Measurements from ENCODE around the gene SOCS2.

The SOCS2 gene

GRCh38 chr12:93583627-93584392, 11.3 kb downstream of the SOCS2 start:
- H3K4me3 Mint-ChIP-seq: no peak overlapping the region
- no peak for DNase-seq
- H3K9me3 Mint-ChIP-seq: no peaks in the 10 kb centered on the region
- H3K4me1 Mint-ChIP-seq: no peaks in the 10 kb centered on the region
- H3K27me3 Mint-ChIP-seq (ENCODE audit: low read depth, poor library complexity): peaks cover 10% of the 10 kb centered on the region
- peaks cover 28% of the 10 kb centered on the region for H3K36me3 Mint-ChIP-seq (ENCODE audit: low read depth)
- no peak for TF ChIP-seq CTCF (IDR thresholded peaks at IDR 0.05)
- H3K27ac Mint-ChIP-seq: no peak overlapping the region

DNA sequence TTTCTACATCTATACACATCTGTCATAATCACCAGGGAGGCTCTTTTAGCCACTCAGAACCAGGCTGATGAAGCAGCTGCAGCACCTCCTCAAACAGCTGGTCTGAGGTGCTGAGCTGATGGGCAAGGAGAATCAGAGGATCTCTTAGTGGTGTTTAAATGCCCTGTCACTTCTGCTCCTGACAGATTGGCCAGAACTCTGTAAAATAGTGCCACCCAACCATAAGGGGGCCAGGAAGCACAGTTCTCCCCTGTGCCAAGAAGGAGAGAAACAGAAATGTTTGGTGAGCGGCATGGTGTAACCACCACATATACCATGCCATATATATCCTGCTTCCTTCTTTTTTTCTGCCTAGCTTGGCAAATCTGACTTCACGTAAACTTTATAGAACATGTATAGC, 12.8 kb downstream of the SOCS2 start:
- peaks cover 17% of the 10 kb centered on the region for H3K27me3 Mint-ChIP-seq (ENCODE audit: low read depth, poor library complexity)
- peaks cover 15% of the 10 kb centered on the region for H3K36me3 Mint-ChIP-seq (ENCODE audit: low read depth)
- H3K4me3 Mint-ChIP-seq: no peak overlapping the region
- no peak for DNase-seq
- no peak for TF ChIP-seq CTCF (IDR thresholded peaks at IDR 0.05)
- no peaks in the 10 kb centered on the region for H3K9me3 Mint-ChIP-seq
- no peak overlapping the region for H3K27ac Mint-ChIP-seq
- no peaks in the 10 kb centered on the region for H3K4me1 Mint-ChIP-seq

DNA sequence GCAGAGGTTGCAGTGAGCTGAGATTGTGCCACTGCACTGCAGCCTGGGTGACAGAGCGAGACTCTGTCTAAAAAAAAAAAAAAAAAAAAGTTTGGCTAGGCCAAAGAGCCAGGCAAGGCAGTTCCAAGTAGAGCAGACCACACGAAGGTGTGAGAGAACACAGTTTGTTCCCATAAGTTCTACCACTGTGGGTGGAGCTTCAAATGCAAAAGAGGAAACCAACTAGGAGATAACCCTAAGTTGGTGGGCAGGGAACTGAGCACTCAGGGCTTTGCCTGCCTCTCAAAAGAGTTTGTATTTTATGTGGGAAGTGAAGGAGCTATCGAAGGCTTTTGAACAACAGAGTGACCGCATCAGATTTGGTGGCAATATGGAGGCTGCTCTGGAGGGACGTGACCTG, 15.1 kb downstream of the SOCS2 start:
- no peak overlapping the region for H3K27ac Mint-ChIP-seq
- no peak overlapping the region for H3K4me3 Mint-ChIP-seq
- H3K36me3 Mint-ChIP-seq (ENCODE audit: low read depth): no peaks in the 10 kb centered on the region
- peaks cover 16% of the 10 kb centered on the region for H3K4me1 Mint-ChIP-seq
- no peaks in the 10 kb centered on the region for H3K9me3 Mint-ChIP-seq
- DNase-seq: no peak
- peaks cover 36% of the 10 kb centered on the region for H3K27me3 Mint-ChIP-seq (ENCODE audit: low read depth, poor library complexity)
- TF ChIP-seq CTCF (IDR thresholded peaks at IDR 0.05): no peak

- H3K27me3 Mint-ChIP-seq (ENCODE audit: low read depth, poor library complexity): peaks cover 43% of the 10 kb centered on the region
- no peak for TF ChIP-seq CTCF (IDR thresholded peaks at IDR 0.05)
- H3K36me3 Mint-ChIP-seq (ENCODE audit: low read depth): no peaks in the 10 kb centered on the region
- no peaks in the 10 kb centered on the region for H3K9me3 Mint-ChIP-seq
- no peak for DNase-seq
- H3K4me1 Mint-ChIP-seq: peaks cover 21% of the 10 kb centered on the region
- no peak overlapping the region for H3K27ac Mint-ChIP-seq
- H3K4me3 Mint-ChIP-seq: no peak overlapping the region
Observed at GRCh38 chr12:93589081-93589480, 16.6 kb downstream of the SOCS2 start.

- no peaks in the 10 kb centered on the region for H3K9me3 Mint-ChIP-seq
- peaks cover 40% of the 10 kb centered on the region for H3K27me3 Mint-ChIP-seq (ENCODE audit: low read depth, poor library complexity)
- peaks cover 33% of the 10 kb centered on the region for H3K4me1 Mint-ChIP-seq
- H3K27ac Mint-ChIP-seq: no peak overlapping the region
- peak; percentile 55 for DNase-seq
- TF ChIP-seq CTCF (IDR thresholded peaks at IDR 0.05): no peak
- H3K36me3 Mint-ChIP-seq (ENCODE audit: low read depth): no peaks in the 10 kb centered on the region
- peak overlapping the region; percentile 89 for H3K4me3 Mint-ChIP-seq
Observed at GRCh38 chr12:93591137-93591868, 18.8 kb downstream of the SOCS2 start.
